ENCODE data around the gene CST7. TPM values are rescaled to one million over a fixed set of nuclear protein-coding genes. Genes with fewer than 3 reads are reported as not detected.

Gene CST7
- total and polyA plus RNA-seq, 2 of the 13 experiments (the other 11 are each of a cell fraction or from before 2014, with no cell fraction given) = not detected

DNA sequence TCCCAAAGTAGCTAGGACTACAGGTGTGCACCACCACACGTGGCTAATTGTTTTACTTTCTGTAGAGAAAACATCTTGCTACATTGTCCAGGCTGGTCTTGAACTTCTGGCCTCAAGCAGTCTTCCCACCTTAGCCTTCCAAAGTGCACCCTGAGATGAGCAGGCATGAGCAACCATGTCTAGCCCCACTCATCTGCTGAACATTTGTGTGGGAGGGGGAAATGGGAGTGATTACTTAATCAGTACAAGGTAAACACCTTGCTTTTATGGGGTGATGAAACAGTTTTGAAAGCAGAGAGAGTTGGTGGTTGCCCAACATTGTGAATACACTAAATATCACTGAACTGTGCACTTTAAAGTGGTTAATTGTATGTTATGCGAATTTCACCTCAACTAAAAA, 38.2 kb downstream of the CST7 start (continued):
- TF ChIP-seq ZNF639 (CRISPR knock-in tag; conservative IDR thresholded peaks at IDR 0.05) (0 out of 2 replicates have a peak, but pooled peaks have one; percentile 26), NCOR1 (IDR thresholded peaks at IDR 0.05; ENCODE audit: borderline replicate concordance, low read length) (peak; percentile 71; the same call in 1 of the 2 replicates), CHD4 (IDR thresholded peaks at IDR 0.05; ENCODE audit: borderline replicate concordance, low read length) (peak; percentile 66; the same call in 1 of the 2 replicates), CEBPB (IDR thresholded peaks at IDR 0.05; ENCODE audit: borderline replicate concordance, low read depth, low read length) (peak; percentile 99), KDM1A (CRISPR knock-in tag; IDR thresholded peaks at IDR 0.05) (peak; percentile 94), MED1 (CRISPR knock-in tag; IDR thresholded peaks at IDR 0.05) (peak; percentile 79), ZNF460 (CRISPR knock-in tag; IDR thresholded peaks at IDR 0.05; ENCODE audit: borderline replicate concordance) (peak; percentile 88), MAFF (IDR thresholded peaks at IDR 0.05; ENCODE audit: low read depth, low read length) (peak; percentile 26; the same call in 1 of the 2 replicates), POGZ (CRISPR knock-in tag; IDR thresholded peaks at IDR 0.05) (peak; percentile 53; the same call in 1 of the 2 replicates), HHEX (CRISPR knock-in tag; IDR thresholded peaks at IDR 0.05) (no peak), FOXP4 (CRISPR knock-in tag; IDR thresholded peaks at IDR 0.05) (peak; percentile 88), FOXO1 (CRISPR knock-in tag; IDR thresholded peaks at IDR 0.05) (peak; percentile 74), ZNF3 (CRISPR knock-in tag; IDR thresholded peaks at IDR 0.05) (peak; percentile 61; the same call in 1 of the 2 replicates), ZNF770 (CRISPR knock-in tag; IDR thresholded peaks at IDR 0.05) (peak; percentile 63), SALL1 (CRISPR knock-in tag; IDR thresholded peaks at IDR 0.05) (peak; percentile 59), NR2F6 (IDR thresholded peaks at IDR 0.05) (0 out of 2 replicates have a peak, but pooled peaks have one; percentile 44), NR2F6 (CRISPR knock-in tag; IDR thresholded peaks at IDR 0.05) (peak; percentile 60; the same call in 1 of the 2 replicates), TARDBP (CRISPR knock-in tag; IDR thresholded peaks at IDR 0.05) (no peak), ZMYM2 (CRISPR knock-in tag; IDR thresholded peaks at IDR 0.05) (peak; percentile 92), MYNN (CRISPR knock-in tag; IDR thresholded peaks at IDR 0.05; ENCODE audit: low read depth) (no peak), ZSCAN21 (CRISPR knock-in tag; IDR thresholded peaks at IDR 0.05; ENCODE audit: borderline replicate concordance) (0 out of 2 replicates have a peak, but pooled peaks have one; percentile 22), CEBPG (CRISPR knock-in tag; IDR thresholded peaks at IDR 0.05) (peak; percentile 98), FOXA3 (CRISPR knock-in tag; IDR thresholded peaks at IDR 0.05) (peak; percentile 98)
- TF ChIP-seq, protein P1, sequence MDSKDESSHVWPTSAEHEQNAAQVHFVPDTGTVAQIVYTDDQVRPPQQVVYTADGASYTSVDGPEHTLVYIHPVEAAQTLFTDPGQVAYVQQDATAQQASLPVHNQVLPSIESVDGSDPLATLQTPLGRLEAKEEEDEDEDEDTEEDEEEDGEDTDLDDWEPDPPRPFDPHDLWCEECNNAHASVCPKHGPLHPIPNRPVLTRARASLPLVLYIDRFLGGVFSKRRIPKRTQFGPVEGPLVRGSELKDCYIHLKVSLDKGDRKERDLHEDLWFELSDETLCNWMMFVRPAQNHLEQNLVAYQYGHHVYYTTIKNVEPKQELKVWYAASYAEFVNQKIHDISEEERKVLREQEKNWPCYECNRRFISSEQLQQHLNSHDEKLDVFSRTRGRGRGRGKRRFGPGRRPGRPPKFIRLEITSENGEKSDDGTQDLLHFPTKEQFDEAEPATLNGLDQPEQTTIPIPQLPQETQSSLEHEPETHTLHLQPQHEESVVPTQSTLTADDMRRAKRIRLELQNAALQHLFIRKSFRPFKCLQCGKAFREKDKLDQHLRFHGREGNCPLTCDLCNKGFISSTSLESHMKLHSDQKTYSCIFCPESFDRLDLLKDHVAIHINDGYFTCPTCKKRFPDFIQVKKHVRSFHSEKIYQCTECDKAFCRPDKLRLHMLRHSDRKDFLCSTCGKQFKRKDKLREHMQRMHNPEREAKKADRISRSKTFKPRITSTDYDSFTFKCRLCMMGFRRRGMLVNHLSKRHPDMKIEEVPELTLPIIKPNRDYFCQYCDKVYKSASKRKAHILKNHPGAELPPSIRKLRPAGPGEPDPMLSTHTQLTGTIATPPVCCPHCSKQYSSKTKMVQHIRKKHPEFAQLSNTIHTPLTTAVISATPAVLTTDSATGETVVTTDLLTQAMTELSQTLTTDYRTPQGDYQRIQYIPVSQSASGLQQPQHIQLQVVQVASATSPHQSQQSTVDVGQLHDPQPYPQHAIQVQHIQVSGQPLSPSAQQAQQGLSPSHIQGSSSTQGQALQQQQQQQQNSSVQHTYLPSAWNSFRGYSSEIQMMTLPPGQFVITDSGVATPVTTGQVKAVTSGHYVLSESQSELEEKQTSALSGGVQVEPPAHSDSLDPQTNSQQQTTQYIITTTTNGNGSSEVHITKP (CRISPR knock-in tag; IDR thresholded peaks at IDR 0.05; ENCODE audit: low read depth) = peak; percentile 56; the same call in 1 of the 2 replicates

All from HepG2 (cell line).